GM19351 (cell line): ENCODE measurements around the gene DUSP22.

Experiments used
- ATAC-seq: cut with Tn5 transposase; IDR thresholded peaks from one replicate; pipeline ENCODE4 v1.9.1; 2021; ENCODE audit warnings: mild to moderate bottlenecking, moderate library complexity; ENCODE audit not compliant: unreplicated experiment

DUSP22 gene

GRCh38 chr6:336159-337114 is 44.1 kb downstream of the DUSP22 start:
- peak; percentile 40 for ATAC-seq

GRCh38 chr6:337805-338368 is 45.6 kb downstream of the DUSP22 start:
- ATAC-seq = no peak

- no peak for ATAC-seq
Observed at GRCh38 chr6:338815-339262, 46.6 kb downstream of the DUSP22 start.

- ATAC-seq = no peak
Observed at GRCh38 chr6:339480-339879, 47.2 kb downstream of the DUSP22 start.

GRCh38 chr6:340186-340955 is 48.1 kb downstream of the DUSP22 start:
- no peak for ATAC-seq

GRCh38 chr6:340991-341827 is 48.9 kb downstream of the DUSP22 start:
- peak; percentile 50 for ATAC-seq

GRCh38 chr6:341914-342831 is 49.9 kb downstream of the DUSP22 start:
- peak; percentile 69 for ATAC-seq

GRCh38 chr6:342832-343179 is 50.5 kb downstream of the DUSP22 start:
- ATAC-seq = no peak

- no peak for ATAC-seq
Observed at GRCh38 chr6:343226-343935, 51.1 kb downstream of the DUSP22 start.

GRCh38 chr6:343960-344815 is 51.9 kb downstream of the DUSP22 start:
- no peak for ATAC-seq

GRCh38 chr6:344816-345340 is 52.6 kb downstream of the DUSP22 start:
- no peak for ATAC-seq

- ATAC-seq = no peak
Observed at GRCh38 chr6:345747-346385, 53.6 kb downstream of the DUSP22 start.

- ATAC-seq = no peak
Observed at GRCh38 chr6:346386-347030, 54.2 kb downstream of the DUSP22 start.

- peak; percentile 92 for ATAC-seq
Observed at GRCh38 chr6:347232-347631, 54.9 kb downstream of the DUSP22 start.

- ATAC-seq = no peak
Observed at GRCh38 chr6:347951-348859, 55.9 kb downstream of the DUSP22 start.
